HG03521 (cell line): ENCODE measurements around the gene FRMD6.
"Not testable (repeated sequence)": the region's sequence is repeated elsewhere in the genome, so short reads cannot be mapped to it uniquely, and the experiment has no call there.

Experiments
- ATAC-seq: cut with Tn5 transposase; IDR thresholded peaks from one replicate; pipeline ENCODE4 v1.9.1; 2021; ENCODE audit warnings: mild to moderate bottlenecking, moderate library complexity; ENCODE audit not compliant: unreplicated experiment

Gene FRMD6

GRCh38 chr14:51627313-51627712, 24.4 kb upstream of the FRMD6 start:
- no peak for ATAC-seq

DNA sequence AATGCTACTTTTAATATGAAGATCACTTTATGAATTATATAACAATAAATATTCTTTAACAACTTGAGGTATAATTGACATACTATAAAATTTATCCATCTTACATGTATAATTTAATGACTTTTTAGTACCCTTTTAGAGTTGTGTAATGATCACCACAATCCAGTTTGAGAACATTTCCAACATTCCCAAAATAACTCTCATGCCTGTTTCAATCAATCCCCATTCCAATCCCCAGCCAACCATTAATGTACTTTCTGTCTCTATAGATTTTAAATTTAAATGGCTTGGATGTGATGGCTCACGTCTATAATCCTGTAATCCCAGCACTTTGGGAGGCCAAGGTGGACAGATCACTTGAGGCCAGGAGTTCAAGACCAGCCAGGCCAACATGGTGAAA, 23.5 kb upstream of the FRMD6 start:
- ATAC-seq, result no peak

GRCh38 chr14:51630987-51631386, 20.7 kb upstream of the FRMD6 start:
- ATAC-seq, result no peak

DNA sequence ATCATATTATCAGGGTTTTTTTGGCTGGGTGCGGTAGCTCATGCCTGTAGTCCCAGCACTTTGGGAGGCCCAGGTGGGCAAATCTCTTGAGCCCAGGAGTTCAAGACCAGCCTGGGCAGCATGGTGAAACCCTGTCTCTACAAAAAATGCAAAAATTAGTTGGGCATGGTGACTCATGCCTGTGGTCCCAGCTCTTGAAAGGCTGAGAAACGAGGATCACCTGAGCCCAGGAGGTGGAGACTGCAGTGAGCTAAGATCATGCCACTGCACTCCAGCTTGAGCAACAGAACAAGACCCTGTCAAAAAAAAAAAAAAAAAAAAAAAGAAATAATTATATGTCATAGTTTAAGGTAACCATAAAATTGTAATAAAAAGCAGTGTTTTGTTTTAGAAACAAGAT, 18.4 kb upstream of the FRMD6 start:
- ATAC-seq, result not testable (repeated sequence)

DNA sequence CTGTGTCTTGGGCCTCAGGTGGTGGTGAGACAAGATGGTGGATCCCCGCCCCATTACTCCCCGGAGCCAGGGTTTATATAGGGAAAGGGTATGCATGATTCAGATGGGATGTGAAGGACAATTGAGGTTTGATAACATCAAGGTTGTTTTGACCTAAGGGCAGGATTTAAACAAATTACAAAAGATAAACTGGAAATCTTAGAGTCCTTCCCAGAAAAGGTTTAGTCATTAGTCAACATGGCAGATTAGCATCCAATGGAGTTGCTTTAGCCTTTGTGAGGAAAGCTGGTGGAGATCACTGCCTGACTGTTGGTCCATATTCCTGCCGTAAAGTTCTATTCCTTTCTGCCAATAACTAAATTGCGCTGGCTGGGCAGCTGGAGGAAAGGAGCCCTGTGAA, 15.6 kb upstream of the FRMD6 start:
- ATAC-seq, result no peak

DNA sequence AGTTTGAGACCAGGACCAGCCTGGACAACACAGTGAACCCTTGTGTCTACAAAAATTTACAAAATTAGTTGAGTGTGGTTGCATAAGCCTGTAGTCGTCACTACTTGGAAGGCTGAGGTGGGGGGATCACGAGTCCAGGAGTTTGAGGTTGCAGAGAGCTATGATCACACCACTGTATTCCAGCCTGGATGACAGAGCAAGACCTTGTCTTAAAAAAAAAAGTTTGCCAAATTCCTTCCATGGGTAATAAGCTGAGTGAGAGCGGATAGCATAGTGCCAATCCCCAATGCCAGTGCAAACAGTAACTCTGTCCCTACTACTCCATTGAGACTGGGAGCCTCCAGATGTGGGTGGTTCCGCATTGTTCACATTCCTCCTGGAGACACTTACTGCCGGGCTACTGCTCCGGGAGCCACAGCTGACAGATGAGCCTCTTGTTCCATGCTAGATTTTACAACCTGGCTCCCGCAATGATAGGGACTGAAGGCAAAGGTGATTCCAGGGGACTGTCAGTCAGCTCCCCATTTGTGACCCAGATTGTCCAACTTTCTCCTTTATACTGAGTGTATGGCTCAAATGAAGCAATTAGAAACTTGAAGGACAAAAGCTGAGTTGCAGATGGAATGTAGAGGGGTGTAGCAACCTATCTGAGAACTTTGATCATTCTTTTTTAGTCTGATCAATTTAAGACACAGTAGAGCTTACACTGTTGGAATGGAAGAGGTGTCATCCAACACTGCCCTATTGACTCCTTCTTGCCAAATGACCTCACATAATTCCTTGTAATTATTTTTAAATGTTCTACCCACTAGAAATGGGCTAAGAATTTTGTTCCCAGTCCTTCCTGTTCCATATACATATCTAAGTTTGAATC, 13.4 kb upstream of the FRMD6 start:
- ATAC-seq, result no peak

DNA sequence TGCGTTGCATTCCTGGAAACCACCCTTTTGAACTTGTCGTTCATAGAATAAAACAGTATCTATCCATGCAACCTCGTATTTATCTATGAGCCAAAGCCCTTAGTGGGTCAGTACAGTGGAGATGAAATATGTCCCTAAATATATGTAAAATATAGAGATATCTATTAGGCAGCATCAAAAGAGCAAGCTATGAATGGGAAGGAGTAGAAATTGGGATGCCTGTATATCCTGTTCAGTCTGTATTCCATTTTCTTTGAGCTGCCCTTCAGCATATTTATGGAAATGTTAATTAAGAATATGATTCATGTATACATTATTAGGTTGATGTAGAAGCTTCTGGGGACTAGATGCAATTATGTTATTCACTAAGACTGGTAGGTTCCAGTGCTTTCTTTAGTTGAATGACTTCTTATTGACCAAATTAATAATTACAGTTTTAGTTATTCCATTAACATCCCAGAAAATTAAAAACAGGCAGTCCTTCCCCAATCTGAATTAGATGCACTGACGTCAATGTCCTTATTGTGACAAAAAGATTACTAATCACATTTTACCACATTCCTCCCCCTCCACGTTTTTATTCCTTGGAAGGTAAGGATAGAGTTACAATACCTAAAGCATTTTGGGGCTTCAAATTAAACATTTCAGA, 11.9 kb upstream of the FRMD6 start:
- ATAC-seq, result no peak

GRCh38 chr14:51643140-51643539, 8.6 kb upstream of the FRMD6 start:
- no peak for ATAC-seq

DNA sequence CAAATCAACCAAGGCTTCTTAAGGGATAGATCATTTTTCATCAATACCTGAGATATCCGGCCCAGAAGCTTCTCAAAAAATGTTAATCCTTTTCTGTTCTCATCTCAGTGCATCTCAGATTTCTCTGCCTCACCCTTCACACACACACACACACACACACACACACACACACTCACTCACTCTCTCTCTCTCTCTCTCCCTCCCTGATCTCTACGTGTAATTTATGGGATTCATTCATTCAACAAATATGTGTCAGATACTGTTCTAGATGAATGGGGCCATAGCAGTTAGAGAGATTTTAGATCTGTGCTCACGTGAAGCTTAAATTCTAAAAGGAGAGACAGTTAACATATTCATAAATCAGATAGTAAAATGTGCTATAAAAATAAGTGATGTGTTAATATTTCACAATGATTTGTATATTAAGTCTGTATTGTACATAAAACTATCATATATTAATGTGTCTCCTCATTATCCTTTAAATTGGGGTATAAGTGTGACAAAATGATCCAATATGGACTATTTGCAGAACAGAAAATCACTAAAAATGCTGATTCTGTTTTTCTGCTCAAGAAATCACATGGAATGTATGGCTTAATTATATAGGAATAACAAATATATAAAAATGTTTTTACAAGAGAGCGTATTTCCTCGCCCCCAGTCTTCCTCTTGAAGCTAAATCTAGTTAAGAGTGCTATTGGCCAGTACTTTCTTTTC, 7.3 kb upstream of the FRMD6 start:
- no peak for ATAC-seq

- ATAC-seq, result no peak
Measured at GRCh38 chr14:51648296-51648695, 3.4 kb upstream of the FRMD6 start.

- no peak for ATAC-seq
Measured at GRCh38 chr14:51650716-51651387, 858 bp upstream of the FRMD6 start.

DNA sequence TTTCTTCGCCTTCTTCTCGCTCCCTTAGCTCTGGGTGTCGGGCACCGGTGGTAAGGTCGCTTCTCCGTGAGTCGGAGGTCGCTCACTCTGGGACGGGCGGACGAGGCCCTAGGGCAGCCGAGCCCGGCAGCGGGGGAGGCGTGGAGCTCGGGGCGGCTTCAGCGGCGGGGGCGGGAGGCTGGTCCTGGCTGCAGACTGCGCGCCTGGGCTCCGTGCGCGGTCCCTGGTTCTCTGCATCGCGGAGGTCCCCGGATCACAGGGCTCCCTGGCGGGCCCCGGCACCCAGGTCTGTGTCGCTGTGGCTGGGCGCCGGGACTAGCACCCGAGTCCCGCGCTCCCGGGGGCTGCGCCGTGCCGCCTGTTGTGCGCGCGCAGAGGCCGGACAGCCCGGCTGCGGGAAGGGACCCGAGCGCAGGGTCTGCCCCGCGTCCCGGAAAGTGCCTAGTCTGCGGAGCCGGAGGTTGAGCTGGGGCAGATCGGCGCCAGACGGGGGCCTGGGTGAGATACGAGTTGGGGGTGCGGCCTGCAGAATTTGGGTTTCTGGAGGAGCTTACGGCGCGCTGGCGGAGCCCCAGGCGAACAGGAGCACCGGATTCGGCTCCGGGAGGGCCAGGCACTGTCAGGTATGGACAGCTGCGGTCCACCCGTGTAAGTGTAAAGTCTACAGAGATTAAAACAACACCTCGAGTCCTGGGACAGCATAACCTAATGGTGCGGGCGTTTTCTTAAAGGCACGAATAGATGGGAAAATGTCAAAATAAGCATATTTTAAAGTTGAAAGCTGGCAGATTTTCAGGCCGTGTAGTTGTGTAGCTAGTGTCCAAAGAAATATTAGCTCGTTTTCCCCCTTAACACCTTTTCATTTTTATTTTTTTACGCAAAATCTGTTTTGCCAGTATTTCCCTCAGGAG, 713 bp downstream of the FRMD6 start:
- ATAC-seq, result peak; percentile 30

DNA sequence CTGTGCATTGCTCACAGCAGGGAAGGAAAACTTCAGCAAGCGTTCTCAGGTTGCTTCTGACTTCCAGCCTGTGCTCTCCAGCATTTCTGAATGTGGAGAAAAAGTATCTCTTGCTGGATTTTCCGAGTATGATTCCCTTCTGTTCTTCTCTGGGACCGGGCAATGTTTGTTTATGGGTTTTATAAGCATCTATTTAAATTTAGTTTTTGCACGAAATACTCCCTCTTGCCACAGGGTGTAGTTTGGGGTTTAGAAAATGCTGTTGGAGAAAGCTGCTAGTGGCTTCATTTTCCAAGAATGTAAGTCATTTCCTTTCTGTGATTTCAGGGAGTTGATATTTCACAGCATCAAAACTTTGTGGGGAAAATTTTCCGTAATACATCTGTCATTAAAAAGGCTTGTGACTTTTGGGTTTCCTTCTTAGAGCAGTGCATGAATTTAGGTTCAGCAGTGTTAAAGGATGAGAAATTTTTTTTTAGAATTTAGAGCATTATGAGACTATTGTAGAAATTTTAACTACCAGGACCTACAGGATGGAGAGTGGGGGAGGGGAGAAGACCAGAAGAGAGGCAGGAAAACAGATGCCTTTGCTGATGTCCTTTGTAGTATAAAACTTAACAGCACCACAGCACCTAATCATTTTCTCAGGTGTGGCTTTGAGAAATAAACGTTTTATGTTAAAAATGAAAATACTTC, 1.5 kb downstream of the FRMD6 start:
- no peak for ATAC-seq

GRCh38 chr14:51653775-51654532, 2.2 kb downstream of the FRMD6 start:
- ATAC-seq, result no peak

- no peak for ATAC-seq
Measured at GRCh38 chr14:51654533-51654845, 2.8 kb downstream of the FRMD6 start.

DNA sequence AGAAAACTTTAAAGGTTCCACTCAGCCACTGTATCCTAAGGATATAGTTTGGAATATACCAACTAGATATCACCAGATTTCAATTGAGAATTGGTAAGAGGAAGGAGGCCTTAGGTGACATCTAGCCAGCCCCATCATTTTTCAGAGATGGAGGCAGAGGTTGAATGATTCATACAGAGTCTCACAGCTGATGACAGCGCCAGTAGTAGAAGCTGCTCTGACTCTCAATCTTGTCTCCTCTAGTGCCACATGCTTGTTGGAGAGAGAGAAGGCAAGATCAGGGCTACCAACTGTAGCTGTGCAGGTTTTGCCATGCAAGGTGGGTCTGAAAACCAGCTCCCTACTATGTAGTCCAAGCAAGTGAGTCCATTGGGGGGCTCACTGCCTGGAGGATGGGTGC, 6.1 kb downstream of the FRMD6 start:
- ATAC-seq, result no peak

- no peak for ATAC-seq
Measured at GRCh38 chr14:51658441-51659173, 6.9 kb downstream of the FRMD6 start.

DNA sequence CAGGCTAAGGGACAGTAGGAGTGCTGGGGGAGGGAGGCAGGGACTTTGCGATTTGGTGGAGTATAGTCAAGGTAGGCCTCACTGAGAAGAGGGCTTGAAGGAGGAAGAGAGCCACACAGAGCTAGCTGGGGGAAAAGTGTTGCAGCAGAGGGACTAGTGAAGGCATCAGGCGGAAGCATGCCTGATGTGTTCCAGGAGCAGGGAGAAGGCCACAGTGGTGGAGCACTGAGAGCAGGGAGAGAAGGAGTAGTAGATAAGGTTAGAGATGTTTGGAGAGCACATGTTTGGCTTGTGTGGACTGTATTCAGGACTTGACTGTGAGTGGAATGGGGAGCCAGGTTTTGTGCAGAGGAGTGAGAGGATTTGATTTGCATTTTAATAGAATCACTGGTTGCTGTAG, 9.0 kb downstream of the FRMD6 start:
- ATAC-seq, result no peak
